Measurements from ENCODE around the gene CDK11A. TPM values are rescaled to one million over a fixed set of nuclear protein-coding genes. Genes with fewer than 3 reads are reported as not detected.
A peak's percentile ranks its signal among the peaks of the same experiment; 100 is the strongest.

CDK11A gene
- total RNA-seq (2014; rRNA removed; shearing (Covaris generic)) = 2.6 and 11.0 TPM in 2 replicates

- peak; percentile 99 for DNase-seq (ENCODE audit: low read depth)
Measured at GRCh38 chr1:1724035-1724864, at the start of gene CDK11A. TSS of gene CDK11A (minus strand) at chr1:1724357. CDS start at chr1:1722818, 1,539 bp downstream.

DNA sequence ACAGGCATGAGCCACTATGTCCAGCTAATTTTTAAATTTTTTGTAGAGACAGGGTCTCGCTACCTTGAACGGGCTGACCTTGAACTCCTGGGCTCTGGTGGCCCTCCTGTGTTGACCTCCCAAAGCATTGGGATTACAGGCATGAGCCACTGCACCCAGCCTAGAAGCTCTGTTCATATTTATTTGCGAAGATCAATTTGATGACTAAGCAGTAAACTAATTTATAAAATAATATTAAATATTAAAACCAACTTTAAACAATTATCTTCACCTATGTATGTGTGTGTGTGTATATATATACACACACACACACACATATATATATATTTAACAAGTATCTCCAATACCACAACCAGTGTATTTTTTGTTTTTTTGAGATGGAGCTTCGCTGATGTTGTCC is 49.7 kb upstream of the CDK11A start:
- DNase-seq (ENCODE audit: low read depth) = no peak

GRCh38 chr1:1771096-1771495 is 46.9 kb upstream of the CDK11A start:
- no peak for DNase-seq (ENCODE audit: low read depth)

GRCh38 chr1:1770102-1770501 is 45.9 kb upstream of the CDK11A start:
- no peak for DNase-seq (ENCODE audit: low read depth)

GRCh38 chr1:1768249-1768992 is 44.3 kb upstream of the CDK11A start:
- DNase-seq (ENCODE audit: low read depth) = no peak

- no peak for DNase-seq (ENCODE audit: low read depth)
Measured at GRCh38 chr1:1764876-1765470, 40.8 kb upstream of the CDK11A start.

GRCh38 chr1:1763657-1764621 is 39.8 kb upstream of the CDK11A start:
- no peak for DNase-seq (ENCODE audit: low read depth)

DNA sequence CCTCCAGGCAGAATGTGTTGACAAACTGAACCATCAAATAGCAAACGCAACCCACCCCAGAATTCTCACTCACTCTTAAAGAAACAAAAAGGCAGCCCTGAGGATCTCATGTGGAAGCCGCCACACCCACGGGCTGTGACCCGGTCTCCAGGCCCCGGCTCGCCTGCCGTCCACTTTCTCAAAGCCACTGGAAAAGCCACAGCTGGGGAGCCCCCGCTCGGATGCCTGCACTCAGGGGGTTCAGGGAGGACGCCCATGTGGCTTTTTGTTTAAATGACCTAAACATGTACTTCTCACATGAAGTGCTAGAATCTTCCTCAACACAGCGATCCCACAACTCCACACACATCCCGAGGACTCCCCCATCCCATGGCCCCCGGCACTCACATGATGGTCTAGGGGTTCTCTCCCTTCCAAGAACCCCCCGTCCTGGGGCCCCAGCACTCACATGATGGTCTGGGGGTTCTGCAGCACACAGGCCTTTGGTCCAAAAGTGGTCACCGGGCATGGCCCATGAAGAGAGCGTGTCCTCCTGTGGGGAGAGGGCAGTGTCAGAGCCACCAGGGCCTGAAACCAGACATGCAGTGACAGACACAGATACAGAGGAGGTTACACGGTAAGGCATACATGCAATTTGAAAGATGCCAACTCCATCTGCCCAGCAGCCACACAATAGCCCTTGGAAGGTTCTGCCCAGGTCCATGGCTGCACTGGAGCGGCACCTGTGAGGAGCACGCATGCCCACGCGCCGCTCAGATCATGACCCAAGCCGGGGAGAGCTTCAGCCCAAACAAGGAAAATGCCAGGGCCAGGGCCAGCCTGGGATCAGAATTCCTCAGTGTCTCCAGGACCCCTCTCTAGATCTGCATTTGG is 37.6 kb upstream of the CDK11A start:
- no peak for DNase-seq (ENCODE audit: low read depth)

GRCh38 chr1:1760715-1761114 is 36.6 kb upstream of the CDK11A start:
- no peak for DNase-seq (ENCODE audit: low read depth)

GRCh38 chr1:1760345-1760650 is 36.1 kb upstream of the CDK11A start:
- no peak for DNase-seq (ENCODE audit: low read depth)

DNA sequence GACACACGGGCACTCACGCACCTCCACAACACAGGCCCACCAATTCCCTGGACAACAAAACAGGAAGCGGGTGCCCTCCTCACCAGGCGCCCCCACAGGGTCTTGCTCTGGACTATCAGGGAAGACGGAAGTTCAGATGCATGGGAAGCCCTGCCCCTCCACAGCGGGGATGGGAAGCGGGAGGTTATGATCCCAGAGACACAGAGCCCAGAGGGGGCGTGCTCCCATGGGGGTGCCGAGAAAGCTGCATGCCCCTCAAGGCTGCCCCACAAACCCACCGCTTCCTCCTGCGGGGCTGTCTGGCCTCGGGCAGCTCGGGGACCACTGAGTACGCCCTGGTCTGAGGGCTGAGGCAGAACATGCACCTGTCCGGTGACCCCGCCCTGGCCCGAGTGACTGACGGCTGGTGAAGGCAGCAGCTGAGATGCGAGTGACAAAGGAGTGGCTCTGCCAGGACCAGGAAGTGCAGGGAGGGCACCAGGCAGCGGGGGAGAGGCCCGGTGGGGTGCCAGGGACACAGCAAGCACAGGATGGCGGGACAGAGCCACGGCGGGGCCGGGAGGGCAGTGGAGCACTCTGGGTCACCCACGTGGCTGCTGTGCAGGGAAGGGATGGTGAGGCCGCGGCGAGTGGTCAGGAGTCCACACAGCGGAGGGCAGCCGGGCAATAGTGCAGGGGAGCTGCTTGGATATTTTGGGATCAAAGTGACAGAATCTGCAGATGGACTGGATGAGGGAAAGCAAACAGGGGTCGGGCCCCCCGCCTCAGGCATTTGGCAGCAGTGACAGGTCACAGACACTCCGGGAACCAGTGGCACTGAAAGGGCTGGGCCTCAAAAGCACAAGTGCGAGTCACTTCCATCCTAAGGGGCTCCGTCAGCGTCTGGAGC is 35.5 kb upstream of the CDK11A start:
- DNase-seq (ENCODE audit: low read depth) = no peak

DNA sequence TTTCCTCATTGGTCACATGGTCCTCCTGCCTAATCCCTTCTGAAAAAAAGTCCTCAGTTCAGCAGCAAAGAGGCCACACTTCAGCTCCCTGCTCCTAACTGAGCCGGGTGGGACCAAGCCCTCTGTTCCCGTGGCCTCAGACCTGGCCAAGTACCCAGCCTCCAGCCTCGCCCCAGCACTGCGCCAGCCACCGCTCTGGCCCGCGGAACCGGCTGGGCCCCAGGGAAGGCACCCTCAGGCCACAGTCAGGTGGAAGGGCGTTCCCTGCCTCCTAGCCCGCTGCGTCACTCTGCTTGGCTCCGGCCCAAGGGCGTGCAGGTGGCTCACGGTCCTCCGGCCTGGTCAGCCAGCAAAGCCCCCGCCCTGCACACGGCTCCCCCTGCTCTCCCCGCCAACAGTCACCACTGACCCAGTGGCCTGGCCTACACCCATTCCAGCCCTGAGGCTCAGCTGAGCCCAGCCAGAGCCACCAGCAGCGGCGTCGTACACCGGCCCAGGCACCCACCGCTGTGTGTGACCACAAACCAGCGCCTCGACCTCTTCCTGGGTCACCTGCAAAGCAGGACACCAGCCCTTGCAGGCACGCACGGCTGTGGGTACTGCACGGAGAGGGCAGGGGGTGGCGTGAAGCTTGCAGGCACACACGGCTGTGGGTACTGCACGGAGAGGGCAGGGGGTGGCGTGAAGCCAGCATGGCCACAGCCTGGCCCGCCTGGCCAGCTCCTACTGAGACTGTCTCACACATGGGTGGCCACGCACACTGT is 34.7 kb upstream of the CDK11A start:
- DNase-seq (ENCODE audit: low read depth) = no peak

- DNase-seq (ENCODE audit: low read depth) = no peak
Measured at GRCh38 chr1:1758059-1758621, 34.0 kb upstream of the CDK11A start.

DNA sequence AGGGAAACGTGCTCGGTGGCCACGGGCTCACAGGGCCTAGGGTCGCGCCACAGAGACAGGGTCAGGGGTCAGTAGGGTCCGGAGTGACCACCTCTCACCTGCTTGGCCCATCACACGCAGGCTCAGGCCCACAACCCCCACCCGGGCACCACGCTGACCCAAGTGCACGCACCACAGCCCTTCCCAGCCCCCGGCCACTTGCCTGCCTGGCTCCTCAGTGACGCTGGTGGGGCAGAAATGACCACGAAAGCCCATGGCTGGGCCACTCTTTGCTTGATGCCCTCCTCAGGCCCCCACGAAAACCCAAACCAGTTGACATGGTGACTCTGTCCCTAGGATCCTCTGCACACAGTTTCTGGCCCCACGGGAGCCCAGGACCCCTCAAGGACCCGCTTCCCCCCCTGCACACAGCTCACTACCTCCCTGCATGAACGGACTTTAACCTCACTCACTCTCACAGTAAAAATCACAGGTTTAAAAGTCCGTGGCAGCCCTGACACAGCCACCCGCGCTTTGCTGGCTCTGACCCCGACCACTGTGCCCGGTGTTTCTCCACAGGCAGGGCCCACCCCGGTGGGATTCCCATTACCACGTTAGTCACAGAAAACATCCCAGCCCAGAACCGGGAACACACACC is 33.4 kb upstream of the CDK11A start:
- no peak for DNase-seq (ENCODE audit: low read depth)

- DNase-seq (ENCODE audit: low read depth) = no peak
Measured at GRCh38 chr1:1756661-1757421, 32.7 kb upstream of the CDK11A start.

DNA sequence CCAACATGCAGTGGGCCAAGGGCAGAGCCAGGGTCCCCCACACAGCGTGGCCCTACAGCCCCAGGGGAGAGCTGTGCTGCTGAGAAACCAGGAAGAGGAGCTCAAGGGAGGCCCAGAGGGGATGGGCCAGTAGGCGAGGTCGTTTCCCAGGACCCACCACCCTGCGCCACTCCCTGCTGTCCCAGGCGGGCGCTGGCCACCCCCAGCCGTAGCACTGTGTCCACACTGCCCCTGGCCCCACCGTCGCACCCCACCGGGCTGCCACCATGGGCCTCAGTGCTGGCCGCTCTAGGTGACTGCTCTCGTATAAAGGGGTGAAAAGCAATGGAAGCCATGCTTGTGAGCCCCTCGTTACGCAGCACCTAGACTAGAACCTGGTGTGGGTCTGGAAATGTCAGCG is 31.7 kb upstream of the CDK11A start:
- DNase-seq (ENCODE audit: low read depth) = no peak

DNA sequence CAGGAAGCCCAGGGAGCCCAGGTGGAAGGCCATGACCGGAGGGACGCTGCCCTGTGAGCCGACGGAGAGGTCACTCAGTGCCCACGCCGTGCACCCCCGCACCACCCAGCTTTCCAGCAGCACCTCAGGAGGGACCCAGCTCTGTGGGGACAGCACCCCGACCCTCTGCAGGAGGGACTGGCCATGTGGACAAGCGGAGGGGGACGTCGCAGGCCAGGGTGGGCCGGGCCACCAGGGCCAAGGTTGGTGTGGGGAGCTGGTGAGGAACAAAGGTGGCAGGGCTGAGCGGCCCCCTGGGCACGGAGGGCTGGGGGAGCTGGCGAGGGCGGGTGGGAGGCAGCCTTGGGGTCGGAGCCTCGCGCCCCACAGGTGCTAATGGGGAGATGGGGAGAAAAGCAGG is 31.3 kb upstream of the CDK11A start:
- DNase-seq (ENCODE audit: low read depth) = no peak
